Measurements from ENCODE around the gene CDCP1.

The CDCP1 gene

GRCh38 chr3:45075821-45076625 is 70.2 kb downstream of the CDCP1 start:
- Histone ChIP-seq H3K4me3 (ENCODE audit: low read depth, low read length) (no peak overlapping the region), H3K4me1 (ENCODE audit: control insufficient read depth, insufficient read depth, low read length) (no peaks in the 10 kb centered on the region), H3K9me3 (ENCODE audit: control insufficient read depth, insufficient read depth, low read length) (no peaks in the 10 kb centered on the region), H3K36me3 (ENCODE audit: control insufficient read depth, insufficient read depth, low read length) (peaks cover 3% of the 10 kb centered on the region), H3K9ac (ENCODE audit: low read depth, low read length) (no peak overlapping the region), H3K27me3 (ENCODE audit: control insufficient read depth, insufficient read depth, low read length) (no peaks in the 10 kb centered on the region)

- H3K4me1 ChIP-seq (ENCODE audit: control insufficient read depth, insufficient read depth, low read length), result no peaks in the 10 kb centered on the region
- no peak overlapping the region for H3K4me3 ChIP-seq (ENCODE audit: low read depth, low read length)
- no peak overlapping the region for H3K9ac ChIP-seq (ENCODE audit: low read depth, low read length)
- H3K9me3 ChIP-seq (ENCODE audit: control insufficient read depth, insufficient read depth, low read length), result no peaks in the 10 kb centered on the region
- peaks cover 3% of the 10 kb centered on the region for H3K36me3 ChIP-seq (ENCODE audit: control insufficient read depth, insufficient read depth, low read length)
- H3K27me3 ChIP-seq (ENCODE audit: control insufficient read depth, insufficient read depth, low read length), result no peaks in the 10 kb centered on the region
Measured at GRCh38 chr3:45071075-45071474, 75.1 kb downstream of the CDCP1 start.

GRCh38 chr3:45067941-45068340 is 78.2 kb downstream of the CDCP1 start:
- H3K4me1 ChIP-seq (ENCODE audit: control insufficient read depth, insufficient read depth, low read length), result no peaks in the 10 kb centered on the region
- no peaks in the 10 kb centered on the region for H3K27me3 ChIP-seq (ENCODE audit: control insufficient read depth, insufficient read depth, low read length)
- H3K36me3 ChIP-seq (ENCODE audit: control insufficient read depth, insufficient read depth, low read length), result no peaks in the 10 kb centered on the region
- no peak overlapping the region for H3K9ac ChIP-seq (ENCODE audit: low read depth, low read length)
- no peak overlapping the region for H3K4me3 ChIP-seq (ENCODE audit: low read depth, low read length)
- H3K9me3 ChIP-seq (ENCODE audit: control insufficient read depth, insufficient read depth, low read length), result no peaks in the 10 kb centered on the region

- no peak overlapping the region for H3K4me3 ChIP-seq (ENCODE audit: low read depth, low read length)
- no peaks in the 10 kb centered on the region for H3K9me3 ChIP-seq (ENCODE audit: control insufficient read depth, insufficient read depth, low read length)
- H3K4me1 ChIP-seq (ENCODE audit: control insufficient read depth, insufficient read depth, low read length), result no peaks in the 10 kb centered on the region
- H3K27me3 ChIP-seq (ENCODE audit: control insufficient read depth, insufficient read depth, low read length), result no peaks in the 10 kb centered on the region
- no peaks in the 10 kb centered on the region for H3K36me3 ChIP-seq (ENCODE audit: control insufficient read depth, insufficient read depth, low read length)
- no peak overlapping the region for H3K9ac ChIP-seq (ENCODE audit: low read depth, low read length)
Measured at GRCh38 chr3:45067486-45067885, 78.7 kb downstream of the CDCP1 start.

GRCh38 chr3:45066109-45066801 is 79.9 kb downstream of the CDCP1 start:
- H3K36me3 ChIP-seq (ENCODE audit: control insufficient read depth, insufficient read depth, low read length), result no peaks in the 10 kb centered on the region
- H3K4me3 ChIP-seq (ENCODE audit: low read depth, low read length), result no peak overlapping the region
- peaks cover 1% of the 10 kb centered on the region for H3K27me3 ChIP-seq (ENCODE audit: control insufficient read depth, insufficient read depth, low read length)
- H3K9ac ChIP-seq (ENCODE audit: low read depth, low read length), result no peak overlapping the region
- no peaks in the 10 kb centered on the region for H3K9me3 ChIP-seq (ENCODE audit: control insufficient read depth, insufficient read depth, low read length)
- no peaks in the 10 kb centered on the region for H3K4me1 ChIP-seq (ENCODE audit: control insufficient read depth, insufficient read depth, low read length)

- Histone ChIP-seq H3K4me1 (ENCODE audit: control insufficient read depth, insufficient read depth, low read length) (peaks cover 3% of the 10 kb centered on the region), H3K9ac (ENCODE audit: low read depth, low read length) (no peak overlapping the region), H3K27me3 (ENCODE audit: control insufficient read depth, insufficient read depth, low read length) (peaks cover 9% of the 10 kb centered on the region), H3K4me3 (ENCODE audit: low read depth, low read length) (no peak overlapping the region), H3K9me3 (ENCODE audit: control insufficient read depth, insufficient read depth, low read length) (no peaks in the 10 kb centered on the region), H3K36me3 (ENCODE audit: control insufficient read depth, insufficient read depth, low read length) (no peaks in the 10 kb centered on the region)
Measured at GRCh38 chr3:45065373-45065720, 80.8 kb downstream of the CDCP1 start.

- no peaks in the 10 kb centered on the region for H3K9me3 ChIP-seq (ENCODE audit: control insufficient read depth, insufficient read depth, low read length)
- peaks cover 6% of the 10 kb centered on the region for H3K4me1 ChIP-seq (ENCODE audit: control insufficient read depth, insufficient read depth, low read length)
- no peak overlapping the region for H3K9ac ChIP-seq (ENCODE audit: low read depth, low read length)
Measured at GRCh38 chr3:45064512-45065372, 81.4 kb downstream of the CDCP1 start.

GRCh38 chr3:45062697-45063070 is 83.5 kb downstream of the CDCP1 start:
- peaks cover 26% of the 10 kb centered on the region for H3K27me3 ChIP-seq (ENCODE audit: control insufficient read depth, insufficient read depth, low read length)
- no peak overlapping the region for H3K9ac ChIP-seq (ENCODE audit: low read depth, low read length)
- no peak overlapping the region for H3K4me3 ChIP-seq (ENCODE audit: low read depth, low read length)
- H3K36me3 ChIP-seq (ENCODE audit: control insufficient read depth, insufficient read depth, low read length), result no peaks in the 10 kb centered on the region
- peaks cover 6% of the 10 kb centered on the region for H3K4me1 ChIP-seq (ENCODE audit: control insufficient read depth, insufficient read depth, low read length)
- H3K9me3 ChIP-seq (ENCODE audit: control insufficient read depth, insufficient read depth, low read length), result no peaks in the 10 kb centered on the region

More at GRCh38 chr3:45064512-45065372, 81.4 kb downstream of the CDCP1 start:
- Histone ChIP-seq H3K4me3 (ENCODE audit: low read depth, low read length) (no peak overlapping the region), H3K27me3 (ENCODE audit: control insufficient read depth, insufficient read depth, low read length) (peaks cover 9% of the 10 kb centered on the region), H3K36me3 (ENCODE audit: control insufficient read depth, insufficient read depth, low read length) (no peaks in the 10 kb centered on the region)

- H3K4me1 ChIP-seq (ENCODE audit: control insufficient read depth, insufficient read depth, low read length), result peaks cover 10% of the 10 kb centered on the region
- H3K4me3 ChIP-seq (ENCODE audit: low read depth, low read length), result no peak overlapping the region
- no peaks in the 10 kb centered on the region for H3K9me3 ChIP-seq (ENCODE audit: control insufficient read depth, insufficient read depth, low read length)
- H3K36me3 ChIP-seq (ENCODE audit: control insufficient read depth, insufficient read depth, low read length), result no peaks in the 10 kb centered on the region
- H3K9ac ChIP-seq (ENCODE audit: low read depth, low read length), result no peak overlapping the region
- H3K27me3 ChIP-seq (ENCODE audit: control insufficient read depth, insufficient read depth, low read length), result peaks cover 49% of the 10 kb centered on the region
Measured at GRCh38 chr3:45060165-45060892, 85.8 kb downstream of the CDCP1 start.

- Histone ChIP-seq H3K9ac (ENCODE audit: low read depth, low read length) (no peak overlapping the region), H3K4me3 (ENCODE audit: low read depth, low read length) (no peak overlapping the region), H3K4me1 (ENCODE audit: control insufficient read depth, insufficient read depth, low read length) (peaks cover 10% of the 10 kb centered on the region), H3K36me3 (ENCODE audit: control insufficient read depth, insufficient read depth, low read length) (no peaks in the 10 kb centered on the region), H3K9me3 (ENCODE audit: control insufficient read depth, insufficient read depth, low read length) (no peaks in the 10 kb centered on the region), H3K27me3 (ENCODE audit: control insufficient read depth, insufficient read depth, low read length) (peaks cover 60% of the 10 kb centered on the region)
Measured at GRCh38 chr3:45059132-45059531, 87.0 kb downstream of the CDCP1 start.

- no peak overlapping the region for H3K9ac ChIP-seq (ENCODE audit: low read depth, low read length)
- H3K36me3 ChIP-seq (ENCODE audit: control insufficient read depth, insufficient read depth, low read length), result no peaks in the 10 kb centered on the region
- H3K4me1 ChIP-seq (ENCODE audit: control insufficient read depth, insufficient read depth, low read length), result peaks cover 10% of the 10 kb centered on the region
- H3K4me3 ChIP-seq (ENCODE audit: low read depth, low read length), result no peak overlapping the region
- H3K9me3 ChIP-seq (ENCODE audit: control insufficient read depth, insufficient read depth, low read length), result no peaks in the 10 kb centered on the region
- peaks cover 69% of the 10 kb centered on the region for H3K27me3 ChIP-seq (ENCODE audit: control insufficient read depth, insufficient read depth, low read length)
Measured at GRCh38 chr3:45057557-45057956, 88.6 kb downstream of the CDCP1 start.

Data from iPS-15b (cell line).